Hepatocyte (in vitro differentiated cells): ENCODE measurements around the gene NXPH4. TPM values are rescaled to one million over a fixed set of nuclear protein-coding genes. Genes with fewer than 3 reads are reported as not detected.

Experiments used
- DNase-seq: peaks from one replicate; pipeline ENCODE4 v3.0.0-alpha.2; 2016; ENCODE audit warnings: low spot score
- H2AFZ ChIP-seq: fragments of 200-600 bp; sonication (generic); 2 replicates; pipeline ENCODE4 v1.6.0; 2016; ENCODE audit warnings: antibody characterized with exemption, mild to moderate bottlenecking
- H3K27ac ChIP-seq: fragments of 200-600 bp; sonication (generic); 2 replicates; pipeline ENCODE4 v1.5.1; 2016; ENCODE audit warnings: mild to moderate bottlenecking
- H3K27me3 ChIP-seq: fragments of 200-600 bp; sonication (generic); 2 replicates; pipeline ENCODE4 v1.6.1; 2016
- H3K36me3 ChIP-seq: fragments of 200-600 bp; sonication (generic); replicated peaks from 2 replicates; pipeline ENCODE4 v1.5.1; 2016; ENCODE audit warnings: low read depth; ENCODE audit not compliant: insufficient read depth
- H3K4me1 ChIP-seq: fragments of 200-600 bp; sonication (generic); 2 replicates; pipeline ENCODE4 v1.5.1; 2016; ENCODE audit warnings: mild to moderate bottlenecking, moderate library complexity; ENCODE audit not compliant: insufficient read depth
- H3K4me2 ChIP-seq: fragments of 200-600 bp; sonication (generic); 2 replicates; pipeline ENCODE4 v1.6.0; 2016
- H3K4me3 ChIP-seq: fragments of 200-600 bp; sonication (generic); 2 replicates; pipeline ENCODE4 v1.5.1; 2016; ENCODE audit warnings: mild to moderate bottlenecking
- H3K79me2 ChIP-seq: fragments of 200-600 bp; sonication (generic); 2 replicates; pipeline ENCODE4 v1.6.0; 2017; ENCODE audit warnings: mild to moderate bottlenecking
- H3K9me2 ChIP-seq: fragments of 200-600 bp; sonication (generic); replicated peaks from 2 replicates; pipeline ENCODE4 v1.6.0; 2017; ENCODE audit warnings: mild to moderate bottlenecking; ENCODE audit not compliant: insufficient read depth
- H3K9me3 ChIP-seq: fragments of 200-600 bp; sonication (generic); 2 replicates; pipeline ENCODE4 v1.5.1; 2016; ENCODE audit warnings: low read depth, mild to moderate bottlenecking
- H4K20me1 ChIP-seq: fragments of 200-600 bp; sonication (generic); 2 replicates; pipeline ENCODE4 v1.6.0; 2016; ENCODE audit warnings: mild to moderate bottlenecking; ENCODE audit not compliant: insufficient read depth, poor library complexity, severe bottlenecking
- CTCF ChIP-seq: fragments of 200-600 bp; sonication (generic); IDR thresholded peaks from 2 replicates; pipeline ENCODE4 v1.5.1; 2016; ENCODE audit warnings: antibody characterized with exemption, mild to moderate bottlenecking; ENCODE audit not compliant: poor library complexity
- EZH2 ChIP-seq: fragments of 200-600 bp; sonication (generic); IDR thresholded peaks from 2 replicates; pipeline ENCODE4 v1.6.1; 2016; ENCODE audit warnings: antibody characterized with exemption, mild to moderate bottlenecking, borderline replicate concordance
- EZH2phosphoT487 ChIP-seq: fragments of 200-600 bp; sonication (generic); IDR thresholded peaks from one replicate; pipeline ENCODE4 v1.6.1; 2018; ENCODE audit warnings: antibody characterized with exemption, mild to moderate bottlenecking, low read depth, moderate library complexity; ENCODE audit not compliant: unreplicated experiment, severe bottlenecking
- WGBS: methylation state at CpG from one replicate; pipeline ENCODE4 v1.1.6; 2016; ENCODE audit warnings: low lambda C conversion rate; ENCODE audit errors: missing lambda C conversion rate; 5-methylcytosine and 5-hydroxymethylcytosine counted together
- polyA plus RNA-seq: library from polyadenylated mRNA; unstranded; fragments of >200 nt; fragmentation: Nextera tagmentation; extraction: Ambion mirVana; gene quantifications from 2 replicates; pipeline ENCODE4 v1.2.1, GENCODE V29; 2016
- total RNA-seq: library from RNA; depleted of rRNA; stranded (reverse); fragments of >200 nt; gene quantifications from 2 replicates; pipeline ENCODE4 v1.2.3, GENCODE V29; 2014

Gene NXPH4
- total and polyA plus RNA-seq, 2 experiments from 2014 or later: 1.1 to 3.3 TPM

DNA sequence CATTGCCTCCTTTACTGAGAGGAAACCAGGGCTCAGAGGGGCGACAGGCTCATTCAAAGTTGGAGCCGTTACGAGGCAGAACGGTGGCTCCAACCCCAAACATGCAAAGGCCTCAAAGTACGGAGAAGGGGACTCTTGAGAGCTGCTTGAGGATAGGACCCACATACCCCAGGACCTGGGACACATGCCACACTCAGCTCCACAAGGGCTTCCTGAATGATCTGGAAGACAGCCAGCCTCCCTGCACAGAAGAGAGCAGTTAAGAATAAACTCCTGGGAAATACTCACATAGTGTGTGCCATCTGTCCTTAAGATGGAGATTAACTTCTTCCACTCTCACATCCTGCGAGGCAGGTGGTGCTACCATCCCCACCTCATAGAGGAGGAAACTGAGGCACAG lies 26.6 kb upstream of the NXPH4 start:
- Histone ChIP-seq H3K4me1 (no peaks in the 10 kb centered on the region), H3K79me2 (no peaks in the 10 kb centered on the region), H3K9me2 (no peaks in the 10 kb centered on the region), H3K27me3 (no peaks in the 10 kb centered on the region), H2AFZ (no peak overlapping the region), H3K4me3 (no peak overlapping the region), H3K36me3 (no peaks in the 10 kb centered on the region), H4K20me1 (no peaks in the 10 kb centered on the region), H3K27ac (no peak overlapping the region), H3K4me2 (no peak overlapping the region), H3K9me3 (no peaks in the 10 kb centered on the region)
- 92% methylated on average over 6 of the region's 6 CpGs for WGBS
- TF ChIP-seq EZH2 (no peak), CTCF (no peak), EZH2phosphoT487 (no peak)
- no peak for DNase-seq

DNA sequence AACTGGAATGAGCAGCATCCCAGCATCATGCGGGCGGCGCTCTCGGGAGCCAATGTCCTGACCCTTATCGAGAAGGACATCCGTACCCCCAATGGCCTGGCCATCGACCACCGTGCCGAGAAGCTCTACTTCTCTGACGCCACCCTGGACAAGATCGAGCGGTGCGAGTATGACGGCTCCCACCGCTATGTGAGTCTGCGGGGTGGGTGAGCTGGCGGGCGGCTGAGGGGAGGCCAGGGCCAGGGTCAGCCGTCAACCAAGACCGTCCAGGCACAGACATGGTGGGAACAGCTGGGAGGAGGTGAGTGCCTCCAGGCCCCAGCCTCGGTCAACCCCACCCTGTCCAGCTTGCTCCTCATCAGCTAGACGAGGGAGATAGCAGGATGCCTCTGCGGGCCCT lies 25.8 kb upstream of the NXPH4 start:
- TF ChIP-seq EZH2 (no peak), CTCF (no peak), EZH2phosphoT487 (no peak)
- Histone ChIP-seq H3K9me3 (no peaks in the 10 kb centered on the region), H3K79me2 (no peaks in the 10 kb centered on the region), H4K20me1 (no peaks in the 10 kb centered on the region), H3K4me3 (no peak overlapping the region), H3K9me2 (no peaks in the 10 kb centered on the region), H3K4me2 (no peak overlapping the region), H3K4me1 (no peaks in the 10 kb centered on the region), H3K27ac (no peak overlapping the region), H3K27me3 (no peaks in the 10 kb centered on the region), H2AFZ (no peak overlapping the region), H3K36me3 (no peaks in the 10 kb centered on the region)
- WGBS: 95% methylated on average over 23 of the region's 23 CpGs
- DNase-seq: no peak

- no peaks in the 10 kb centered on the region for H3K9me2 ChIP-seq
- H4K20me1 ChIP-seq: no peaks in the 10 kb centered on the region
- no peak for TF ChIP-seq CTCF
- no peak for TF ChIP-seq EZH2phosphoT487
- no peaks in the 10 kb centered on the region for H3K27me3 ChIP-seq
- no peak for DNase-seq
- H3K9me3 ChIP-seq: no peaks in the 10 kb centered on the region
- H3K27ac ChIP-seq: no peak overlapping the region
- 98% methylated on average over 7 of the region's 11 CpGs for WGBS
- no peak overlapping the region for H2AFZ ChIP-seq
- no peak overlapping the region for H3K4me3 ChIP-seq
- H3K36me3 ChIP-seq: no peaks in the 10 kb centered on the region
- no peaks in the 10 kb centered on the region for H3K4me1 ChIP-seq
- no peaks in the 10 kb centered on the region for H3K79me2 ChIP-seq
- no peak overlapping the region for H3K4me2 ChIP-seq
These were observed 25.2 kb upstream of the NXPH4 start for GRCh38 chr12:57191410-57191809.

- H3K36me3 ChIP-seq: no peaks in the 10 kb centered on the region
- DNase-seq: no peak
- H3K4me1 ChIP-seq: no peaks in the 10 kb centered on the region
- no peaks in the 10 kb centered on the region for H3K9me2 ChIP-seq
- TF ChIP-seq EZH2: no peak
- no peak for TF ChIP-seq CTCF
- no peak for TF ChIP-seq EZH2phosphoT487
- 95% methylated on average over 12 of the region's 16 CpGs for WGBS
- no peaks in the 10 kb centered on the region for H3K9me3 ChIP-seq
- no peak overlapping the region for H3K4me3 ChIP-seq
- no peaks in the 10 kb centered on the region for H3K27me3 ChIP-seq
- H3K27ac ChIP-seq: no peak overlapping the region
- no peaks in the 10 kb centered on the region for H4K20me1 ChIP-seq
- H3K4me2 ChIP-seq: no peak overlapping the region
- no peaks in the 10 kb centered on the region for H3K79me2 ChIP-seq
- H2AFZ ChIP-seq: no peak overlapping the region
These were observed 23.7 kb upstream of the NXPH4 start for GRCh38 chr12:57192920-57193319.
